Hippocampal formation (tissue), 2 donors: ENCODE data around the gene EPB41L5.
"Not testable (repeated sequence)": the region's sequence is repeated elsewhere in the genome, so short reads cannot be mapped to it uniquely, and the experiment has no call there.

ENCODE experiments used
- DNase-seq, 2 donors: peaks; one replicate each; lab custom pipeline; 2025; lab: John Stamatoyannopoulos, UW

Gene EPB41L5

DNA sequence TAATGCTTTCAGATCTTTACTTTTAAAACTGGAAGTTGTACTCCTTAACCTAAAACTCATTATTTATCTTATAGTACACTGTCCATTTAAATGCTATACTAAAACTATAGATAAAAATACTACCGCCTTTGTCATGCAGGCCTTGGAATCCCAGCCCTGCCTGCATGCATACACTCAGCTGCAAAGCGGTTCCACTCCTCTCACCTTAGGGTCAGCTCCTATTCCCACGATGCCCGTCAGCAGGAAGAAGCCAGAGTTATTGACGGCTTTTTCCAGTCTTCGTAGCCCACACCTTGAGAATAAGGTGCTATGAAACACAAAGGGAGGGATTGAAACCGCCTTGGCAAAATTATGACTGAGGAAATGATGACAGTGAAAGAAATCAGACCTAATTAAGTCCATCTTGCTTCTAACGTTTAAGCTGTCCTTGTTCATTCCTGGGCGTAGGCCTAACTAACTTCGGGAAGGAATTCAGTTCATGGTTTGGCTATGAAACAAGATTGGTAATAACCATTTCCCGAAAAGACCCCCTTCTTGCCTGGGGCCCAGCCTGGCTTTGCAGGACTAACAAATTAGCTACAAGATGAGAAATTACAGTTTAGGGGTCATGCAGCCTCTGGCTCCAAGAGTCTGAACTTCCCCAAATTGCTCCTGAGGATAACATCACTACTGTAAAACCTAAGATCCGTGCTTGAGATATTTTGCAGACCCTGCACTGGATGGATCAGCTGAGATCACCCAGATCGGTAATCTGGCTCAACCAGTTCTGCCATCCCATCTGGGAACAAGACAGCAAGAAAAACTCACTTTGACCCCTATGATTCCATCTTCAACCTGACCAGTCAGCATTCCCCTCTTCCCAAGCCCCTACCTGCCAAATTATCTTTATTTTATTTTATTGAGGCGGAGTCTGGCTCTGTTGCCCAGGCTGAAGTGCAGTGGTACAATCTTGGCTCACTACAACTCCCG, 17.1 kb downstream of the EPB41L5 start:
- DNase-seq, result no peak

DNA sequence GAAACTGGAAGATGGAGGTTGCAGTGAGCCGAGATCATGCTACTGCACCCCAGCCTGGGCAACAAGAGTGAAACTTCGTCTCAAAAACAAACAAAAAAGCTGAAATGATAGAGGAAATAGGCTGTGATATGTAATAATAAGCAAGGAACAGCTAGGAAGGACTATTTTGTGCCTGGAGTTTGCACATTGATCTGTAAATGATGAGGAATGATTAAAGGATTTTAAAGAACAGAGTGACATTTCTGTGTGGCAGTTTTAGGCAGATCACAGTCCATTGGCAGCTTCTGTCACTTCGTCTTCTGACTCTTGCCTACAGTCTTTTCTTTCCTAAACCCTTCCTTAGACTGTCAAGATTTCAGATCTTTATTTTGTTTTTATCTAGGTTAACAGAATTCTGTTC, 19.4 kb downstream of the EPB41L5 start:
- DNase-seq, result no peak

DNA sequence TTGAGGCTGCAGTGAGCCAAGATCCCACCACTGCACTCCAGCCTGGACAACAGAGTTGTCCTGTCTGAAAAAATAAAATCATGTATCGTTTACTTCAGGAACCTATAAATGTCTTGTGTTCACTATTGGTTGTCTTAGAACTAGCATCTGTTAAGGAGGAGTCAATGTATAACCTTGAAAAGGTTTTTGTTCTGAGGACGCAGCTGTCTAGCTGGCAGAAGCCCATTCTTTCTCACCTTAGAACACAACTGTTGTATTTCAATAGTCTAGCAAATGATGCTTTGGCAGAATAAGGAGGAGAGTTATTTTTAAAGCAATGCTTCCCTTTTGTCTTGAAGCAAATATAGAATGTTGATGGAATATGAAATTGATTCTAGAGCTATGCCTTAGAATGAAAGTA, 21.1 kb downstream of the EPB41L5 start:
- DNase-seq, result no peak

DNA sequence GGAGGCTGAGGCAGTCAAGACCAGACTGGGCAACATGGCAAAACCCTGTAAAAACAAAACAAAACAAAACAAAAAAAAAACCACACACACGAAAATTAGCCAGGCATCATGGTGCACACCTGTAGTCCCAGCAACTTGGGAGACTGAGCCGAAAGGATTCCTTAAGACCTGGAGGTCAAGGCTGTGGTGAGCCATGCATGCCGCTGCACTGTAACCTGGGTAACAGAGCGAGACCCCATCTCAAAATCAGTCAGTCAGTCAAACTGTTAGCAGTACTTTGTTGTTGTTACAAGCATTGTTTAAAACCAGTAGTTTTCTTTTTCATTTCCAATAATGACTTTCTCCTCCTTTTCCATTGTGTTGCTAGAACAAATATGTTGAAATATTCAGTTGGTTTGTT, 21.7 kb downstream of the EPB41L5 start:
- DNase-seq, result no peak

DNA sequence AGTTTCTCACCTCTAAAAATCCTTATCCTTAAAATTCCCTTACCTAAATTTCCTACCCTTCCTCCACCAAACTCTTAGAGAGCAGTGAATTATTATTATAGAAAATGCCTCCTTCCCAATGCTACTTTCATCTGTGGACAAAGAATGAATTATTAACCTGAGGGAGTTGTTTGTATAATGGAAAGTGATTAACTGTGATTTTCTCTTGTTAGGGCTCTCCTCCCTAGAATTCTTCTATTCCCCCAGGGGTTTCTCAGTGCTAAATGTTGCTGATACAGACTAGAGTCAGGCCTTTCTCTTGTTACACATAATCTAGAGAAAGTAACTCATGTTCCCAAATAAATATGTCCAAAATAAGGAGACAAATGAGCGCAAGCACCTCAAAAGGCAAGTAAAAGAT, 23.3 kb downstream of the EPB41L5 start:
- DNase-seq, result no peak

DNA sequence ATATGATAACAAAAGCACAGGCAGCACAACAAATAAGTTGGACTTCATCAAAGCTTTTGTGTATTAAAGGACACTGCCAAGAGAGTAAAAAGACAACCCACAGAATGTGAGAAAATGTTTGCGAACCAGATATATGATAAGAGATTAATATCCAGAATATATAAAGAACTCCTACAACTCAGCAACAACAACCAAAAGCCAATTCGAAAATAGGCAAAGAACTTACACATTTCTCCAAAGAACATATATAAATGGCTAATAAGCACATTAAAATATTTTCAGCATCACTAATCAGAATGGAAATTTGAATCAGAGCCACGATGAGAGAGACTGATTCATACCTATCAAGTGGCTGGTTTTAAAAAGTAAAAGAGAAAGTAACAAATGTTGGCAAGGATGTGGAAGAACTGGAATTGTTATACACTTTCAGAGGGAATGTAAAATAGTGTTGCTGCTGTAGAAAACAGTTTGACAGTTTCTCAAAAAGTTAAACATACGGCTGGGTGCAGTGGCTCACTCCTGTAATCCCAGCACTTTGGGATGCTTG, 25.2 kb downstream of the EPB41L5 start:
- no peak for DNase-seq

DNA sequence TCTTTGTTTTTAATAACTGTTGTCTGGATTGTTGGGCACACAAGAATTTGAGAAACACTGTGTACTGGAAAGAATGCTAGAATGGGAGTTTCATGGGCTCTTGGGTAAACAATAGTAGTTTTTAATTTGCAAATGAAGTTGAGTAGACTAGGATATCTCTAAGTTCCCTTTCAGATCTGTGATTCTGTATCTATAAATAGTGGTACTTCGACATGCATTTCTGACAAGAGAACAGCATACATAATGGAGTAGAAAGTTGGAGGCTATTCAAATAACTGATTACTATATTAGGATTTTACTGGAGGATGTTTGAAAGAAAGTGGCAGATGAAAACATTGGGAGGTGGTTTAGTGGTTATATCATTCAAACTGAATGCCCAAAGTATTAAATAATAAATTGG, 29.5 kb downstream of the EPB41L5 start:
- DNase-seq, result no peak

DNA sequence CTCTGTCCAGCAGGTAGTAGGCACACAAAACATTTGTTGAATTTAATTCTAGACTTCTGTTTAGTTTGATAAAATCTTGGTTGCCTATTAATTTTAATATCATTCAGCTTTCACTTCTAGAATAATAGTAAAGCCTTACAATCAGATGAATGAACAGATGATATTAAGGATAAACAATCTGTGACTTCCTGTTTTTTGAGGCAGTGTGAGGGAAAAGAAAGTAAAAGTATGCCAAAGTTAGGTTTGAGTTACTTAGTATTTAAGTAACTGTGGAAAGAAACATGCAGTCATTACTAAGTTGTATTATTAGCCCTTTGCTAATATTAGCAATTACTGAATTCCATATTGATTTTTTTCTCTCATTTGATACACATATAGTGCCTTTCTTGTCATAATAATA, 31.5 kb downstream of the EPB41L5 start:
- DNase-seq, result no peak

DNA sequence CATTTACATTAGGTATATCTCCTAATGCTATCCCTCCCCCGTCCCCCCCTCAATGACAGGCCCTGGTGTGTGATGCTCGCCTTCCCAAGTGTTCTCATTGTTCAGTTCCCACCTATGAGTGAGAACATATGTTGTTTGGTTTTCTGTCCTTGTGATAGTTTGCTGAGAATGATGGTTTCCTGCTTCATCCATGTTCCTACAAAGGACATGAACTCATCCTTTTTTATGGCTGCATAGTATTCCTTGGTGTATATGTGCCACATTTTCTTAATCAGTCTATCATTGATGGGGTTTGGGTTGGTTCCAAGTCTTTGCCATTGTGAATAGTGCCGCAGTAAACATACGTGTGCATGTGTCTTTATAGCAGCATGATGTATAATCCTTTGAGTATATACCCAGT, 32.9 kb downstream of the EPB41L5 start:
- not testable (repeated sequence) for DNase-seq

DNA sequence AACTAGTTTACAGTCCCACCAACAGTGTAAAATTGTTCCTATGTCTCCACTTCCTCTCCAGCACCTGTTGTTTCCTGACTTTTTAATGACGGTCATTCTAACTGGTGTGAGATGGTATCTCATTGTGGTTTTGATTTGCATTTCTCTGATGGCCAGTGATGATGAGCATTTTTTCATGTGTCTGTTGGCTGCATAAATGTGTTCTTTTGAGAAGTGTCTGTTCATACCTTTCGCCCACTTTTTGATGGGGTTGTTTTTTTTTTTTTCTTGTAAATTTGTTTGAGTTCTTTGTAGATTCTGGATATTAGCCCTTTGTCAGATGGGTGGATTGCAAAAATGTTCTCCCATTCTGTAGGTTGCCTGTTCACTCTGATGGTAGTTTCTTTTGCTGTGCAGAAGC, 33.4 kb downstream of the EPB41L5 start:
- DNase-seq, result not testable (repeated sequence)

DNA sequence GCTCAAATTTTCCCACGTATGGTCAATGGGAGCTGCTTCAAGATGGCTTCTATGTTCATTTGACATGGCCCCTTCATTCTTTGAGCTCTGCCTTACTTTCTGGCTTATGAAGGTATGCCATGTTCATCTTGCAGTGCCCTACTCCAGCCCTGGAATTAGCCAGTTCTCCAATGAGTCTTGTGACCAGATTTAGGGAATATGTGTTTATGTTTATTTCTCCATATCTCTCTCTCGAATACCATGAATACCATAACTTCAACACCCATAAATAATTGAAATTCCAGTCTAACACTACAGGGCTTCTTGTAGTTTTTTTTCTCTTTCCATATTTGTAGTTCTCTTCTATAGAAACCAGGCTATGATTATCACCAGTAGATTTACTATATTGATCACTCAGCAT, 39.7 kb downstream of the EPB41L5 start:
- no peak for DNase-seq

DNA sequence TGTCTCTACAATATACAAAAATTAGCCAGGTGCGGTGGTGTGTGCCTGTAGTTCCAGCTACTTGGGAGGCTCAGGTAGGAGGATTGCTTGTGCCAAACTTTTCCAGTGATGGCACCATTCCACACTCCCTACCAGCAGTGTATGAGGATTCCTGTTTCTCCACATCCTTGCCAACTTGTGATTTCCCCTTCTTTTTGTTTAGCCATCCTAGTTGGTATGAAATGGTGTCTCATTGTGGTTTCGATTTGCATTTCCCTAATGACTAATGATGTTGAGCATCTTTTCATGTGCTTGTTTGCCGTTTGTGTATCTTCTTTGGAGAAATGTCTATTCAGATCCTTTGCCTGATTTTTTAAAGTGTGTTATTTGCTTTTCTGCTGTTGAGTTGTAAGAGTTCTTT, 41.0 kb downstream of the EPB41L5 start:
- no peak for DNase-seq

DNA sequence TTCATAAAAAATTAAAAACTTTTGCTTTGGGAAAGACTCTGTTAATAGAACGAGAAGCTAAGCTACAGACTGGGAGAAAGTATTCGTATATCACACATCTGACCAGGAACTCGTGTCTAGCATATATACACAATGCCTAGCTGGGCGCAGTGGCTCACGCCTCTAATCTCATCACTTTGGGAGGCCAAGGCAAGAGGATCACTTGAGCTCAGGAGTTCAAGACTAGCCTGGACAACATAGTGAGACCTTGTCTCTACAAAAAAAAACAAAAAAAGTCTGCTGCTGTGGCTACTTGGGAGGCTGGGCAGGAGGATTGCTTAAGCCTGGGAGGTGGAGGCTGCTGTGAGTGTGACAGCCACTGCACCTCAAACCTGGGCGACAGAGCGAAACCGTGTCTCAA, 46.6 kb downstream of the EPB41L5 start:
- no peak for DNase-seq

DNA sequence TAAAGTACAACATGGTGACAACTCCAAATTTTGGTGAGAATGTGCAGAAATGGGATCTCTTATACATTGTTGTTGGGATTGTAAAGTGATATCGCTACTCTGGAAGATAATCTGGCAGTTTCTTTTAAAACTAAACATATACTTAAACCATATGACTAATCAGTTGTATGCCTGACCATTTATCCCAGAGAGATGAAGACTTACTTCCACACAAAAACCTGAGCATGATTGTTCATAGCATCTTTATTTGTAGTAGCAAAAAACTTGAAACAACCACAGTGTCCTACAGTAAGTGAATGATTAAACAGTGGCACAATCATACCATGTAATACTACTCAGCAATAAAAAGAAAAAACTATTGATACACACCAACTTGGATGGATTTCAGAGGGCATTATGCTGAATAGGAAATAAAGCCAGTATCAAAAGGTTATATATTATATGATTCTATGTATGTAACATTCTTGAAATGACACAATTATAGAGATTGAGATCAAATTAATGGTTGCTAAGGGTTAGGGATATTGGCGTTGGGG, 47.3 kb downstream of the EPB41L5 start:
- DNase-seq, result no peak

DNA sequence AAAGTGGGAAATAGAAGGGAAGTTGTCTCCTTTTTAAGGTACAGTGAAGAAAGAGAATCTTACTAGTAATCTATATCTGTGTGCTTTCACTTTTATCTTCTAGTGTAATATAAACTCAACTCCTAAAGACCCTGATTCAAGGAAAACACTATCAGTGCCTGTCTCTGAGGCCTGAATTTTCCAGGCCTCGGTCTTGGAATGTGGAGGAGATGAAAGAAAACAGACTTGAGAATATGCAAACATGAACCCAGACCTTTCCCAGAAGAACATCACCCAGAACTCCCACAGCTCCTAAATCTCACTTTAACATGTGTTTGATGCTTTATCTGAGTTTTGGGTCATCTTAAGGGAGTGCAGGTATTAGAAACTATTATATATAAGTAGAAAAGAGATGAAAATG, 51.8 kb downstream of the EPB41L5 start:
- DNase-seq, result no peak

DNA sequence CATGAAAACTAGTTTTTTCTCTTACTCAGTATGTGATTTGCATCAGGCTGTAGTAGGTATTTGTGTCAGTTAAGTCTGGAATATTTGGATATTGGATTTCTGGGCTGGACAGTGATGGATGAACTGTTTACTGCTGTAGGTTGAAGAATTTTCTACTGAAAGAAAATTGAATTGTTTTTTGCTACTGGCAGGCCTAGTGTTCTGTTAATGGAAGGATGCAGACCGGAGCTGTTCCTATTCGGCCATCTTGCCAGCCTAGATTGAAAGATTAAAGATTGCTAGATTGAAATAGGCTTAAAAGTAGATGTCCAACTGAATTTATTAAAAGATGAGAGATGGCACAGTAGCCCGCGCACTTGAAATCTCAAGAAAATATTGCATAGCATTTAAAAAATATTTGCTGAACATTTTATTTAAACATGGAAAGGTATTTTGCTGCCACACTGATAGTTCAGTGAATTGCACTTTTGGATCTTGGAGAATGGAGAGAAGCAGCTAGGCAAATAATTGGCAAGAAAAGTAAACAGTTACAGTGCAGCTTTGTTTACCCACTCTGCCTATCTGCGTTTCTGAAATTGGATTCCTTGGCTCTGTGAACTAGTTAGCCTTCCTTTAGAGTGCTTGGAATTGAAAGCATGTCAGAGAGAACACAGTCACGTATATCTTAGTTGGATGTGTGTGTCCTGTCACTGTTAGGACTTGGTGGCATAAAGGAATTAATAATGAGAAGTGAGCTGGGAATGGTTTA, 54.1 kb downstream of the EPB41L5 start:
- DNase-seq, result no peak

DNA sequence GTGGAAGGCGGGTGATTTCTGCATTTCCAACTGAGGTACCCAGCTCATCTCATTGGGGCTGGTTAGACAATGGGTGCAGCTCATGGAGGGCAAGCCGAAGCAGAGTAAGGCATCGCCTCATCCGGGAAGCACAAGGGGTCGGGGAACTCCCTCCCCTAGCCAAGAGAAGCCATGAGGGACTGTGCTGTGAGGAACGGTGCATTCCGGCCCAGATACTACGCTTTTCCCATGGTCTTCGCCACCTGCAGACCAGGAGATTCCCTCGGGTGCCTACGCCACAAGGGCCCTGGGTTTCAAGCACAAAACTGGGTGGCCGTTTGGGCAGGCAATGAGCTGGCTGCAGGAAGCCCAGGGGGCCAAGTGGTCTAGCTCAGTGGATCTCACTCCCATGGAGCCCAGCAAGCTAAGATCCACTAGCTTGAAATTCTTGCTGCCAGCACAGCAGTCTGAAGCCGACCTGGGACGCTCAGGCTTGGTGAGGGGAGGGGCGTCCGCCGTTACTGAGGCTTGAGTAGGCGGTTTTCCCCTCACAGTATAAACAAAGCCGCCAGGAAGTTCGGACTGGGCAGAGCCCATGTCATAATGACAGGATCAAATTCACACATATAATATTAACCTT, 55.3 kb downstream of the EPB41L5 start:
- DNase-seq, result not testable (repeated sequence)

DNA sequence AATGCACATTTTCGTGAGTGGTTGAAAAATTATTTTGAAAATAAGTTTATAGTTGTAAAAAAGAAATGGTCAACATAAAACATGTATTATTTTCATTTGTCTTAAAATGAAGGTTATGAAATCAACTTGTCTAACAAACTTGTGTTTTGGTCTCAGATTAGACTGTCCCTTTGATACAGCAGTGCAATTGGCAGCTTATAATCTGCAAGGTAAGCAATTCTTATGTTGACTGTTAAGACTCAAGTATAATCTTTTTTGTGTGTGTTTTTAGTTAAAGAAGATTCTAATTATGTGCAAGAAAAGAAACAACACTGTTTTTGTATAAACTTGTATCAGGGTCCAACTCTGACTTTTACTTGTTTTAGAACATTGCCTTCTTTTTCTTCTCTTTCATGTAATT, 62.7 kb downstream of the EPB41L5 start:
- DNase-seq, result no peak

DNA sequence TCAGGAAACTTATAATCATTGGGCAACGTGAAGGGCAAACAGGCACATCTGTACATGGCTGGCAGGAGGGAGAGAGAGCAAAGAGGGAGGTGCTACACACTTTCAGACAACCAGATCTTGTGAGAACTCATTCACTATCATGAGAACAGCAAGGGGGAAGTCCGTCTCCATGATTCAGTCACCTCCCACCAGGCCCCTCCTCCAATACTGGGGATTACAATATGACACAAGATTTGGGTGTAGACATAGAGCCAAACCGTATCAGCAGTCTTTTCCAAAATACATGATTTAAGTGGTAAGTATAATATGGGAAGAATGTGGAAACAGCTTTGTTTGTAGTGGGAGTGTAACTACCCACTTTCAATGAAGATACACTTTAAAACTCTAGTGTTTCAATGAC, 65.0 kb downstream of the EPB41L5 start:
- no peak for DNase-seq

DNA sequence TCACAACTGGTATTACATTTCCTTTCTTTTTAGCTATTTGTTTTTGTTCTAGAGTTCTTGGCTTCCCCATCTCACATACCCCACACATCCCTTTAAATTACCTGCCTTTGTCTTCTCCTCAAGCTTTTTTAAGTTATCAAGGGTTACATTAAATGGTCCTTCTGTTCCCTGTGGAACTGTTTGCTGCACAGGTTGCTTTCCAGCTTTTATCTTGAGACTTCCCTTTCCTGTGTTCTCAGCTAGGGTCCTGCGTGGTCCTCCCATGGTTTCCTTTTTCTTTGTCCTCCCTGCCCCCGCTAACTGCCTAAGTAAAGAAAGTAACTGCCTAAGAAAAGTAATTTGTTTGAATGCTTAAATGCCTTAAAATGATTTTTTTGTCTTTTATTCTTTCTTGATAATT, 66.8 kb downstream of the EPB41L5 start:
- no peak for DNase-seq

DNA sequence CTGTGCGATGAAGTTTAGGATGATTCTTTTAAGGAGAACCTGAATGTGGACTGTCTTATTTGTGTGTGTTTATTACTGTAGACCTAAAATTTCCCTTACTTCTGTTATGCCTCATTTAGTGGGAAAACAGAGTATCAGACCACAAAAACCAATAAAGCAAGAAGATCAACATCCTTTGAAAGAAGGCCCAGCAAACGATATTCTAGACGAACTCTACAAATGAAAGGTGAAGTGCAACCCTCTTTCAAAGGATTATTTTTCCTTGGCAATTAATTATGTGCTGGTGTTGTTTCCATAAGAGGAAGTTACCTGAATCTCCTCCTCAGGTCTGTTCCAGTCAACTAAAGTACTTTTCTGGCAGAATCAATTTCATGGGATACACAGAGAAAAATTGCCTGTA, 78.6 kb downstream of the EPB41L5 start:
- DNase-seq, result no peak

DNA sequence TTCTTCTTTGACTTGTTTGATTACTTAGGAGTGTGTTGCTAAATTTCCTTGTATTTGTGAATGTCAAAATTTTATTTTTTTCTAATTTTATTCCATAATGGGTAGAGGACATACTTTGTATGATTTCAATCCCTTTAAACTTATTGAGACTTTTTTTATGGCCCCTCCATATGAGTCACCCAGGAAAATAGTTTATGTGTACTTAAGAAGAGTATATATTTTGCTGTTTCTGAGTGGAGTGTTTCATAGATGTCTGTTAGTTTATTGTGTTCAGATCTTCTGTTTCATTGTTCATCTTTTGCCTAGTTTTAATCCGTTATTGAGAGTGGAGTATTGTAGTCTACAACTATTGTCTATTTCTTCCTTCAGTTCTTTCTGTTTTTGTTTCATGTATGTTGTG, 81.9 kb downstream of the EPB41L5 start:
- DNase-seq, result no peak
